GM12873 (cell line): ENCODE data around the gene SHROOM3.

ENCODE experiments used
- CTCF ChIP-seq: IDR thresholded peaks from 2 replicates; pipeline ENCODE4 v1.5.1; 2012; ENCODE audit warnings: low read depth, mild to moderate bottlenecking, moderate library complexity, low read length, control low read depth; ENCODE audit not compliant: insufficient read depth; ENCODE audit errors: missing control alignments

Gene SHROOM3

GRCh38 chr4:76744241-76744921 is 309.4 kb downstream of the SHROOM3 start:
- TF ChIP-seq CTCF, result no peak

GRCh38 chr4:76745240-76745639 is 310.2 kb downstream of the SHROOM3 start:
- no peak for TF ChIP-seq CTCF

- no peak for TF ChIP-seq CTCF
Measured at GRCh38 chr4:76747563-76747962, 312.5 kb downstream of the SHROOM3 start.

GRCh38 chr4:76748649-76749048 is 313.6 kb downstream of the SHROOM3 start:
- TF ChIP-seq CTCF, result peak; percentile 56

- TF ChIP-seq CTCF, result no peak
Measured at GRCh38 chr4:76749355-76749754, 314.3 kb downstream of the SHROOM3 start.

GRCh38 chr4:76750716-76751115 is 315.7 kb downstream of the SHROOM3 start:
- TF ChIP-seq CTCF, result no peak

- no peak for TF ChIP-seq CTCF
Measured at GRCh38 chr4:76751612-76752343, 316.7 kb downstream of the SHROOM3 start.
